Activated T-helper 17 cell treated with anti-CD3 and anti-CD28 coated beads, Interleukin-2, amount 50 U/mL, for 72 hours (primary cell): Measurements from ENCODE around the gene NCK2. TPM values are rescaled to one million over a fixed set of nuclear protein-coding genes. Genes with fewer than 3 reads are reported as not detected.

Experiments used
- ATAC-seq: fragments of 150-1000 bp; cut with Tn5 transposase; replicated peaks from 2 replicates; pipeline ENCODE4 v1.10.0; 2021; ENCODE audit warnings: mild to moderate bottlenecking, moderate library complexity
- H3K27ac Mint-ChIP-seq: one replicate; pipeline ENCODE4 v1.8.0; 2022; ENCODE audit warnings: mixed read lengths
- H3K27me3 Mint-ChIP-seq: one replicate; pipeline ENCODE4 v1.8.0; 2022; ENCODE audit warnings: mixed read lengths
- H3K36me3 Mint-ChIP-seq: one replicate; pipeline ENCODE4 v1.8.0; 2022; ENCODE audit warnings: low read depth, mild to moderate bottlenecking, mixed read lengths
- H3K4me1 Mint-ChIP-seq: one replicate; pipeline ENCODE4 v1.8.0; 2022; ENCODE audit warnings: mixed read lengths
- H3K4me3 Mint-ChIP-seq: one replicate; pipeline ENCODE4 v1.8.0; 2022; ENCODE audit warnings: mild to moderate bottlenecking, mixed read lengths
- H3K9me3 Mint-ChIP-seq: one replicate; pipeline ENCODE4 v1.8.0; 2022; ENCODE audit warnings: mixed read lengths
- total RNA-seq, 2 donors: library from RNA; stranded (reverse); gene quantifications; one replicate each; pipeline ENCODE4 v1.2.3, GENCODE V29; 2022

NCK2 gene
- total RNA-seq, 2 donors from 2014 or later = 75.4 to 85.4 TPM

DNA sequence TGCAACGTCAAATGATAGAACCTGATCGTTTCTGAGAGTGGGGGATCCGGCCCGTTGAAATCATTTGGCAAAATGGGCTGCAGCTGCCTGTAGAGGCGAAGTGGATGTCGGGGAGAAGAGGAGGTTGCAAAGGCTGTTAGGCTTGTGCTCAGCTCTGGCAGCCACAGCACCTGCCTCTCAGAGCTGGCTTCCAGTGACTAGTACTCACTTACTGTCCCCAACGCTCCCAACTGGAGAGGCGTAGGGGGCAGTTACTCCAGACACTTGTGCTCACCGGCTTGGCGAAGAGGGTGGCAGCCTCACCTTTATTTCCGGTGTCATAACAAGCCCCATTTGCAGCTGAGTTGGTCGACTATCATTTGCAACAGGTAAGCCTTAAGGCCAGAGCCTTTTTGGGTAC lies 37.9 kb downstream of the NCK2 start:
- peaks cover 65% of the 10 kb centered on the region for H3K4me1 Mint-ChIP-seq
- H3K27me3 Mint-ChIP-seq = no peaks in the 10 kb centered on the region
- peak overlapping the region; percentile 48 for H3K4me3 Mint-ChIP-seq
- peaks cover 86% of the 10 kb centered on the region for H3K36me3 Mint-ChIP-seq
- H3K9me3 Mint-ChIP-seq = no peaks in the 10 kb centered on the region
- no peak for ATAC-seq
- peak overlapping the region; percentile 65 for H3K27ac Mint-ChIP-seq

DNA sequence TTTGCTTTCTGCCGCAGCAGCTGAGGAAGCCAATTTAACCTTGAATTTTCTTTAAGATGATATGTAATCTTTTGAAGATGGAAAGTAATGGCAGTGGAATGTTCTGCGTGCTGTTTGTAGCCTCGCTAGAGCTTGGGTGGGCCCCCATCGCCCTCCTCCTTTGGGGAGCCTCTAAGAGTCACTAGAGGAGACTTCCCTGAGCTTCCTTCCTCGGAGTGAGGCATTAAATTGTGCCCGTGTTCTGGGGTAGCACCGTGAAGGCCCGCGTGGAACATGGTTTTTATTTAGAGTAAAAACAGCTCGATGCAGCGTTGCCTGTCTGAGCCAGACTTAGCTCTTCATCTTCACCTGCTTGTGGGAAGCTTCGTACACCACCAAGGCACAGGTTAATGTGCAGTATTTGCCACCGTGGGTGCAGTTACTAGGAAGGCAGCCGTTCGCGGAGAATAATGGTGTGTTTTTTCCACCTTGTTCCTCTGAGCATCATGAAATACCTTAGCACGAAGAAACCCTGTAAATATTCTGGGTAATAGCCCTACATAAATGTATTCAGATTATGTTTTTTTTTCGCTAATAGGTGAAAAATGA lies 38.5 kb downstream of the NCK2 start:
- Mint-ChIP-seq H3K4me3 (peak overlapping the region; percentile 48), H3K36me3 (peaks cover 80% of the 10 kb centered on the region), H3K27ac (peak overlapping the region; percentile 65), H3K4me1 (peaks cover 64% of the 10 kb centered on the region), H3K9me3 (no peaks in the 10 kb centered on the region), H3K27me3 (no peaks in the 10 kb centered on the region)
- ATAC-seq = no peak

DNA sequence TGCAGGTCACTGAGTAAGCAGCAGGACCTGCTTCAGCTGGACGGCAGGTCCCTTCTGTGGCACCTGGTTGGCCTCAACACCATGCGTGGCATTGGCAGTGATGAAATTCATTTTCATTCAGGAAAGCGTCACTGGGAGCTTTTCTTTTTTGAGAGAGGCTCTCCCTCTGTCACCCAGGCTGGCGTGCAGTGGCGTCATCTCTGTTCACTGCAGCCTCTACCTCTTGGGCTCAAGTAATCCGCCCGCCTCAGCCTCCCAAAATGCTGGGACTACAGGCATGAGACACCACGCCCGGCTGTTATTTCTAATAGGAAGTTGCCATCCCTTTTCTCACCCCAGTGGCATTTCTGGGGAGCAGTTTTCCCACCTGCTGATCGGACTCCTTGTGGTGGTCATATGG lies 39.3 kb downstream of the NCK2 start:
- Mint-ChIP-seq H3K4me1 (peaks cover 67% of the 10 kb centered on the region), H3K27ac (peak overlapping the region; percentile 65), H3K36me3 (peaks cover 81% of the 10 kb centered on the region), H3K9me3 (no peaks in the 10 kb centered on the region), H3K4me3 (peak overlapping the region; percentile 48), H3K27me3 (no peaks in the 10 kb centered on the region)
- no peak for ATAC-seq

DNA sequence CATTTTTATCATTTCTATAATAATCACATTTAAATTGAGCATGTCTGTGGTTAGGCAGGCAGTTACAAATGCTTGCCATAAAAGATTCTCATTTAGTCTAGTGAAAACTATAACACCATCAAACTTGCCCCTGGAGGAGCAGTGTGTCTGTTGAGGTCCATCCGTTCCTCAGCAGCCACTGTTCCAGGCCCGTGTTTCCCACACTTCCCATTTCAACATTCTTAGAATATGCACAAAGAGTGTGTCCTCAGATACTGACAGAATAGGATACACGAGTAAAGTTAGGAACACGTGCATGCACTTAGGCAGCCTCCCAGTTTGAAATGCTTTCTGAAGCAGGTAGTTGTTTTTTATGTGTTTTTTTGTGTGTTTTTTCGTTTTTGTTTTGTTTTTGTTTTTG lies 39.9 kb downstream of the NCK2 start:
- no peaks in the 10 kb centered on the region for H3K27me3 Mint-ChIP-seq
- no peak for ATAC-seq
- no peaks in the 10 kb centered on the region for H3K9me3 Mint-ChIP-seq
- peaks cover 83% of the 10 kb centered on the region for H3K36me3 Mint-ChIP-seq
- H3K4me3 Mint-ChIP-seq = peak overlapping the region; percentile 48
- peaks cover 63% of the 10 kb centered on the region for H3K4me1 Mint-ChIP-seq
- H3K27ac Mint-ChIP-seq = no peak overlapping the region

DNA sequence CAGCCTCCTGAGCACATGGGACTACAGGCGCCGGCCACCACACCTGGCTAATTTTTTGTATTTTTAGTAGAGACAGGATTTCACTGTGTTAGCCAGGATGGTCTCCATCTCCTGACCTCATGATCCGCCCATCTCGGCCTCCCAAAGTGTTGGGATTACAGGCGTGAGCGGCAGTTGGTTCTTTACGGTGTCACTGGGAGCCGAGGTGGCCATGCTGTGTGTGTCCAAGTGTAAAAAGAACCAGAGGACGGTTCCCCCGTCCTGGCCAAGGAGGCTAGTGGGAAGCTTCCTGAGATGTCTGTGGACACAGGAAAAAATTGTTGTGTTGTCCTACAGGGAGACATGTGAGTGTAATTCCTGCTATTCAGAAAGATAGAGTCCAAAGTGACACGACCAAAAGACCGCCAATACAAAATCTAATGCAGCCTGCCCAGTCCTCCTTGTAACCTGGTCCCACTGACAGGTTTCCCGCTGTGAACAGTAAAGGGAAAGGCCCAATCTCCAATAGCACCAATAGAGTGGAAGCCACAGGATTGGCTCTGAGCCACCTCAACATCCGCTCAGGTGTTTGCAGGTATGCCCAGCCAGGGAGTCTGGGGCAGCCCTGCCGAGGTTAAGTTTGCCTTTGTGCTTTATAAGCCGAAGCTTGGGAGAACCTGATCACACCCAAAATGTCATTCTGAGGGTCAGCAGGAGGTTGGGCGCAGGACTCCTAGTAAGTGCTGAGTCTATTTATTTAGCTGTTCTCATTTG lies 40.6 kb downstream of the NCK2 start:
- peaks cover 82% of the 10 kb centered on the region for H3K36me3 Mint-ChIP-seq
- ATAC-seq = no peak
- no peaks in the 10 kb centered on the region for H3K27me3 Mint-ChIP-seq

DNA sequence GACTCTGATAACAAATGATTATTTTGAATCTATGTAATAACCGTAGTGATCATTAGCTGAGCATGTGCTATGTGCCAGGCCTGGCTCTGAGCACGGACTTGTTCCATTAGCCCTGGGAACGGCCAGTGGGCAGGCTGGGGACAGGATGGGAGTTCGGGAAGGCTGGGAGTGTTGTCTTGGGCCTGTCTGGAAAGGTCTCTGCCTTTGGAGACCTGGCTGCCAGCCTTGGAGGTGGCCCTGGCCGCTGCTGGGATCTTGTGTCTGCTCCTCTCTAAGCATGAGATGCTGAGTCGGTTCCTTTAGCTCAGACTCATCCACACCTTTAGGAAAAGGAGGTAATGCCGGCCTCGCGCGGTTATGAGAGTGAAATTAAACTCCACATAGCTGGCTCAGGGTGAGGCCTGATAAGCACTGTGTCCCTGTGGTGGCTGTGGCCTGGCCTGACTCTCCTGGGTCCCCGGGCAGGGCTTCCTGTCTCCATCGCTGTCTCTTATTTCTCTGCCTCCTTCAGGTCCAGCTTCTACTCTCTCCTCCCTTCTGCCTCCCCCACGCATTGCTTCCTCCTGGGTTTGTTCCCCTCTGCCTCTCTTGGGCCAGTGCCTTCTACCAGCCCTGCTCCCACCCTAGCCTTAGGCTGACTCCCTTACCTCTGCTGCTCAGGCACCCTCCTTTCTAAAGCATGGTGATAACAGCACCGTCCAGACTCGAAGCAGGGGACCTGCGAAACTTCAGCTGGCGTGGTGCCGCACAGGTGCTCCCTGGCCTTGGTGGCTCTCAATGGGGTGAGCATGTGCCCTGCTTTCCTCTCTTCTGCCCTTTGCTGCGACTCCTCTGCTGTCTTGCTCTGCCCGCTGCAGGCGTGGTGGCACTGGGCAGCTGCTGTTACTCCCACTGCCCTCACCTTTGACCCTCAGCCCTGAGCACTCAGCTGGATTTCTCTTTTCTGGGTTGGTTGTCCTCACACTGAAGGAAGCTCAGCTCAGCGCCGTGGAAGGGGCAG lies 41.8 kb downstream of the NCK2 start:
- Mint-ChIP-seq H3K4me3 (peak overlapping the region; percentile 72), H3K4me1 (peaks cover 54% of the 10 kb centered on the region), H3K36me3 (peaks cover 80% of the 10 kb centered on the region), H3K27ac (peak overlapping the region; percentile 78), H3K27me3 (no peaks in the 10 kb centered on the region), H3K9me3 (no peaks in the 10 kb centered on the region)
- peak; percentile 45 for ATAC-seq

More for the DNA sequence above, 40.6 kb downstream of the NCK2 start:
- Mint-ChIP-seq H3K27ac (peak overlapping the region; percentile 78), H3K4me3 (peak overlapping the region; percentile 72), H3K9me3 (no peaks in the 10 kb centered on the region), H3K4me1 (peaks cover 57% of the 10 kb centered on the region)

DNA sequence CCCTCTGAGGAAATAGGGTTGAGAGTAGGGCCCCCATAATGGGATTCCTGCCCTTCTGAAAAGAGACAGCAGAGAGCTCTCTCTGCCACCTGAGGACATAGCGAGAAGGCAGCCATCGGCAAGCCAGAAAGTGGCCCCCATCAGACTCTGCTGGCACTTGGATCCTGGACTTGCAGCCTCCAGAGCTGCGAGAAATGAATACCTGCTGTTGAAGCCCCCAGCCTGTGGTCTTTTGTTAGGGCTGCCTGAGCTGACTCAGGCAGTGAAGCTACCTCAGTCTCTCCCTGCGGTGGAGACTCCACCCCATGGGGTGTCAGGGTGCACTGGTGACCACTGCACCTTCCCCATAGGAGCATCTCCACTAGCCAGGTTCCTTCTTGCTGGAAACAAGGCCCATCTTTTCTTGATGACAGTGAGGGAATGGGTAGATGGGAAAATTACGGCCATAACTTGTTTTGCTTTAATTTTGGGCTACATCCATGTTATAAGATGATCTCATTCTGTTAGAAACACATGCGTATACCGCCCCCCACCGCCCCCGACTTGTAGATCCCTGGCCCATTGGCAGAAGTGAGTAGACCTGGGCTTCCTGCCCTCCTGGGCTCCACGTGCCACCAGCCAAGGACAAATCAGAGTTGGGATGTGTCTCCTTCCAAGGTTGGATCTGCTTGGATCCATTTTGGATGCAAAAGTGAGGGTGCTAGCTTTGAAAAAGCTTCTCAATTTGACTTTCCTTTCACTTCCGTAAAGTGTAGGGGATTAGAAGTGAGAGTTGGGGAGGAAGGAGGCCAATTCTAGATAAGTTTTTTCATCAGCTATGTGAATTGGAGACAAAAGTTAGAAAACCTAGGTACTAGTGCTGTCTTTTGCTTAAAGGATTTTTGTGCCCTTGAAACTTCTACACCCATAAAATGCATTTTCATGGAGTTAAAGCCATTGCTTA lies 42.9 kb downstream of the NCK2 start:
- peaks cover 54% of the 10 kb centered on the region for H3K4me1 Mint-ChIP-seq
- H3K9me3 Mint-ChIP-seq = no peaks in the 10 kb centered on the region
- no peak for ATAC-seq
- H3K36me3 Mint-ChIP-seq = peaks cover 80% of the 10 kb centered on the region
- H3K27ac Mint-ChIP-seq = peak overlapping the region; percentile 78
- no peaks in the 10 kb centered on the region for H3K27me3 Mint-ChIP-seq
- H3K4me3 Mint-ChIP-seq = peak overlapping the region; percentile 72

DNA sequence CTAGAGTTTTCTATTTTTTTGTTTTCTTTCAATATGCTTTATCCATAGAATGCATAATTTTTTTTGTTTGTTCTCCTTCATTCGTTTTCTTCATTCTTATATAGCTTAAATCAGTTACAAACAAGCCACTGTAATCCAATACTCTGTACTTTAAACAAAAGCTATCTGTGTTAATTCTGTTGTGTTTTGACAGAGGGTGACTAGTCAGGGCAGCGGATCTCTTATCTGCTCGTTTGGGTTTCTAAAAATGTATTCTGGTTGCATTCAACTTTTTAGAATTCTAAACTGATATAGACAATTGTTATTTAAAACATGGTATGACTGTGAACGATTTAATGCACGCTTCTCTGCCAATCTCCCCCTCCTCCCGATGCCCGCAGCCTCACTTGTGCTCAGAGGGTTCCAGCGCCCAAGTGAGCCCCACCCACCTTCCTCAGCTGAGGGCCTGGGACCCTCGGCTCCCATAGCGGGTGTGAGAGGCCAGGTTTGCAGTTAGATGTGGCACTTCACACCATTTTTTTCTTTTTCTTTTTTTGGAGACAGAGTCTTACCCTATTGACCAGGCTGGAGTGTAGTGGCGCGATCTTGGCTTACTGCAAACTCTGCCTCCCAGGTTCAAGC lies 44.1 kb downstream of the NCK2 start:
- Mint-ChIP-seq H3K9me3 (no peaks in the 10 kb centered on the region), H3K27me3 (no peaks in the 10 kb centered on the region), H3K4me1 (peaks cover 59% of the 10 kb centered on the region), H3K27ac (peak overlapping the region; percentile 78), H3K36me3 (peaks cover 77% of the 10 kb centered on the region), H3K4me3 (peak overlapping the region; percentile 72)
- no peak for ATAC-seq

DNA sequence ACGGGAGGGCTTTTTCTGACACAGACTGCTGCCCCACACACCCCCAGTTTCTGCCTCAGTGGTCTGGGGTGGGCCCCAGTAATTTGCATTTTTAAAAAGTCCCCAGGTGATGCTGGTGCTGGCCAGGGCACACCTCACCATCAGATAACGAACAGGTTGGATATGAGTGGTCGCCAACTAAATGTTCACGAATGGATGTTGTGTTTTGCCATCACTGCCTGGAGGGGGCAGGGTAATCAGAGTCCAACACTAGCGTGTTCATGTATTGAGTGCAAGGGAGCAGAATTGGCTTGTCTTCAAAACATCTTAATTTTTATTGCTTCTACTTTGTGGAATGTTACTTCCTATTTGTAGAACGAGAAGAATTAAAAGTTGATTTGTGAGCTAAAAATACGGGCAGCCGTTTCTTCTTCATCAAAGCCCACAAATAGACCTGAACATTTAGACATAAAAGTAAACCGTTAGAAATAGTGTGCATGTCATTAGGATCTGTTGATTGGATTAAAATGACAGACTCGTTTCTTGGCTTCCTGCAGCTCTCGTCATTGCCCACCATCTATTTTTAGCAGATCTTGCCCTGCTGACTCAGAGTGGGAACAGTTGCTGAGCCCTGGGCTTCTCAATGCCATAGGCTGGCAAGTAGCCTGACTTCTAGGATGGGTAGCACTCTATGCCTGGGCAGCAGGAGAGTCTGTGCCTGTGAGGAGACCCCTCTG lies 45.2 kb downstream of the NCK2 start:
- no peaks in the 10 kb centered on the region for H3K27me3 Mint-ChIP-seq
- H3K4me1 Mint-ChIP-seq = peaks cover 62% of the 10 kb centered on the region
- peak overlapping the region; percentile 78 for H3K27ac Mint-ChIP-seq
- peak; percentile 87 for ATAC-seq
- peak overlapping the region; percentile 72 for H3K4me3 Mint-ChIP-seq
- peaks cover 66% of the 10 kb centered on the region for H3K36me3 Mint-ChIP-seq
- no peaks in the 10 kb centered on the region for H3K9me3 Mint-ChIP-seq

DNA sequence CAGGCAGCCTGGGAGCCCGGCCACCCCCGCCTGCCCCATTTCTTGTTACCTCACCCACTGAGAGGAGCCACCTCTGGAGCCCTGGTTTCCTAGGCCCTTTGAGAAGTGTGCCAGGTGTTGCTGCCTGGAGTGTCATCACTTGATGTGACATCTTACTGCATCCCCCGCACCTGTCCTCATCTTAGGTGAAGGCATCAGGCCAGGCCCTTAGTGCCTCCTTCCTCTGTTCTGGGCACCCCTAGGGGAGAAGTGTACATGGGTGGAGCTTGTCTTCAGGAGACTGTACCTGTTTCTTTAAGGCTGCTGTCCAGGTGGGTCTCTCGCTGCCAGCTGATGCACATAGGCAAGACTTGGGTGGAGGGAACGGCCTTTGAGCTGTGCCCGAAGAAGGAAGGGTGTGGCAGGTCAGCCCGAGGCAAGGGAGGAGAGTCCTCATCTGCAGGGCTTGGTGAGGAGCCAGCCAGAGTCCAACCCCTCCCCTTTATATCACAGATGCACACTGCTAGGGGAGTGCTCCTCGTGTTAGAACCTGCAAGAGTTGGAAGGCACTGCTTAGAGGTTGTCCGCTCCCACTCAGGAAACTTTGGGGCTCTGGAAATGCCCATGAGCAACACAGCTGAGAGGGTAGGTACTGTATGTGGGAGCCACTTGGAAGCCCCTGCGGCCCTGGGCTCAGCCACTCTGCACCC lies 45.9 kb downstream of the NCK2 start:
- Mint-ChIP-seq H3K27me3 (no peaks in the 10 kb centered on the region), H3K9me3 (no peaks in the 10 kb centered on the region), H3K36me3 (peaks cover 63% of the 10 kb centered on the region), H3K27ac (peak overlapping the region; percentile 78), H3K4me1 (peaks cover 67% of the 10 kb centered on the region), H3K4me3 (peak overlapping the region; percentile 72)
- peak; percentile 22 for ATAC-seq

DNA sequence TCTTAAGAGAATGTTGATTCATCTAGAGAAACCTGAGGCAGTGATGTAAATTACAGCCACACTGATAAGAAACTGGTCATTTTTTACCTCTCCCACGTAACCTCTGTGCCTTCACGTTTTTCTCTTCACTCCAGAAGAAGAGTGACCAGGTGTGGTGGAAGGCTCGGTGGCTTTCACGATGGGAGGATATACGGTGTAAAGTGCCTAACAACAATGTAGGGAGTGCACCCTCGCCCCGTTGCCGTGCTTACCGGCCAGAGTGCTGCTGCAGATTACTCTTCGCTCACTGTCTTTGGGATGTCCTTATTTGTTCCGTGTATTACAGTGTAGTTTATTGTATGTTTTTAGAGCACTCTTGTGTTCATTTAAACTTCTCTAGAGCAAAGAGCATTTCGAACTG lies 46.5 kb downstream of the NCK2 start:
- Mint-ChIP-seq H3K4me1 (peaks cover 67% of the 10 kb centered on the region), H3K27me3 (no peaks in the 10 kb centered on the region), H3K27ac (peak overlapping the region; percentile 78), H3K4me3 (peak overlapping the region; percentile 72), H3K9me3 (no peaks in the 10 kb centered on the region), H3K36me3 (peaks cover 63% of the 10 kb centered on the region)
- peak; percentile 19 for ATAC-seq

DNA sequence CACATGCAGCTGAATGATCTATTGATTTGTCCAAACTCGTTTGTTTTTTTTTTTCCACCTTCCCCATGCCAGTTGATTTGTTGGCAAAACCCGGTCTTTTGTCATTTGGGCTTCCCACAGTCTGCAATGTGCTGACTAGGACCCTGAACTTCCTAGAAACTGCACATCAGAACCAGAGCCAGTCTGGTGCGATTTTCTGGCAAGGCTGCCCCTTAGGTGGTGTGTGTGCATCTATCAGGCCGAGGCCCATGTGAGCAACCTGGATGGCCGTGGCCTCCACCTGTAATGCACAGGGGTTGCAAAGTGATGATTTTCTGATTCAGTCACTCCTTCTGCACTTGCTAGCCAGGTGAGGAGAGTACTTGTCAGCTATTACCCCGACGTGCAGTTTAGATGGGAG lies 47.8 kb downstream of the NCK2 start:
- Mint-ChIP-seq H3K4me1 (peaks cover 68% of the 10 kb centered on the region), H3K36me3 (peaks cover 66% of the 10 kb centered on the region), H3K27ac (peak overlapping the region; percentile 78), H3K4me3 (peak overlapping the region; percentile 72), H3K9me3 (no peaks in the 10 kb centered on the region), H3K27me3 (no peaks in the 10 kb centered on the region)
- ATAC-seq = no peak
